Smooth muscle cell (in vitro differentiated cells): ENCODE measurements around the gene TCF7. TPM values are rescaled to one million over a fixed set of nuclear protein-coding genes. Genes with fewer than 3 reads are reported as not detected.

Experiments
- DNase-seq: peaks from one replicate; lab custom pipeline; 2025; ENCODE audit not compliant: unreplicated experiment; lab: John Stamatoyannopoulos, UW
- H2AFZ ChIP-seq: fragments of 200-600 bp; sonication (generic); 2 replicates; pipeline ENCODE4 v1.6.0; 2016; ENCODE audit warnings: antibody characterized with exemption, low read depth, mild to moderate bottlenecking
- H3F3A ChIP-seq: fragments of 200-600 bp; sonication (generic); 2 replicates; pipeline ENCODE4 v1.6.0; 2017; ENCODE audit warnings: antibody characterized with exemption, low read depth
- H3K27ac ChIP-seq: fragments of 200-600 bp; sonication (generic); 2 replicates; pipeline ENCODE4 v1.5.1; 2016; ENCODE audit warnings: low read depth, mild to moderate bottlenecking
- H3K27me3 ChIP-seq: fragments of 200-600 bp; sonication (generic); 2 replicates; pipeline ENCODE4 v1.6.1; 2016; ENCODE audit warnings: low read depth, mild to moderate bottlenecking
- H3K36me3 ChIP-seq: fragments of 200-600 bp; sonication (generic); 2 replicates; pipeline ENCODE4 v1.5.1; 2016; ENCODE audit warnings: low read depth
- H3K4me1 ChIP-seq: fragments of 200-600 bp; sonication (generic); 2 replicates; pipeline ENCODE4 v1.5.1; 2016; ENCODE audit warnings: low read depth
- H3K4me2 ChIP-seq: fragments of 200-600 bp; sonication (generic); 2 replicates; pipeline ENCODE4 v1.6.0; 2016; ENCODE audit warnings: mild to moderate bottlenecking
- H3K4me3 ChIP-seq: fragments of 200-600 bp; sonication (generic); 2 replicates; pipeline ENCODE4 v1.5.1; 2016; ENCODE audit warnings: mild to moderate bottlenecking
- H3K79me2 ChIP-seq: fragments of 200-600 bp; sonication (generic); 2 replicates; pipeline ENCODE4 v1.6.0; 2016; ENCODE audit warnings: low read depth, mild to moderate bottlenecking
- H3K9ac ChIP-seq: fragments of 200-600 bp; sonication (generic); 2 replicates; pipeline ENCODE4 v1.6.0; 2016; ENCODE audit warnings: low read depth
- H3K9me3 ChIP-seq: fragments of 200-600 bp; sonication (generic); replicated peaks from 2 replicates; pipeline ENCODE4 v1.5.1; 2016; ENCODE audit warnings: low read depth
- H4K20me1 ChIP-seq: fragments of 200-600 bp; sonication (generic); 2 replicates; pipeline ENCODE4 v1.6.0; 2016; ENCODE audit warnings: low read depth
- WGBS: methylation state at CpG from one replicate; pipeline ENCODE4 v1.1.7; 2016; ENCODE audit warnings: low lambda C conversion rate; 5-methylcytosine and 5-hydroxymethylcytosine counted together
- polyA plus RNA-seq: library from polyadenylated mRNA; unstranded; fragments of >200 nt; fragmentation: Nextera tagmentation; extraction: Ambion mirVana; gene quantifications from 2 replicates; pipeline ENCODE4 v1.2.1, GENCODE V29; 2016
- total RNA-seq: library from RNA; depleted of rRNA; stranded (reverse); fragments of >200 nt; gene quantifications from 2 replicates; pipeline ENCODE4 v1.2.3, GENCODE V29; 2014
- TF ChIP-seq, protein P1 (sequence below): fragments of 200-600 bp; sonication (generic); IDR thresholded peaks from 2 replicates; pipeline ENCODE4 v1.5.1; 2017; ENCODE audit warnings: borderline replicate concordance, mild to moderate bottlenecking, antibody characterized with exemption; ENCODE audit not compliant: insufficient read depth, poor library complexity, severe bottlenecking

The TCF7 gene
- total and polyA plus RNA-seq, 2 experiments from 2014 or later: 1.8 to 3.4 TPM

DNA sequence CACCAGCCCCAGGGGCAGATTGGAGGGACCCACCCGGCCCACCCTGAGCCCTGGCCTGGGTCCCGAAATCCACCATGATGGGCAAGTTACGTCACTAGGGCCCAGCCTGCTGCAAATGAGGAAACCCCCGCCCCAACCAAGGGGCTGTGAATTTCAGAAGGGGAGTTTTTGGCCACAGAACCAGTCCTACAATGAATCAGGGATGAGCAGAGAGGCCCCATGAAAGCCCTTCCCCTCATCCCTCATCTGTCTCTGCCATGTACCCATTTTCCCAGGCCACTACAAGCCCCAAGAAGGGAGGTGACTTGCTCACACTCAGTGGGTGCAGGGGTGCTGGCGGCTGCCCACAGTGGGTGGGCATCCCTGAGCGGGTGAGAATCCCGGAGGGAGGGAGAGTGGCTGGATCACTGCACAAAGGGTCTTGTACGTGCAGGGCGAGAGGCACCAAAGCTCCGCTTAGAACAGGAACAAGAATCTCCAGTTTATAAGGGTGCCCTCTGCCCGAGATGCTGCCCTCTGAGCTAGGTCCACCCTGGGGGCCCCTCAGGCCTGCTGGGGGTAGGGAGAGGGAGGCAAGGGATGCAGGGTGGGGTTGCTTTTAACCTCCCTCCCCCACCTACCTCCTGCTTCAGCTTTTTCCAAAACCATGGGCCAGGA, 10.4 kb upstream of the TCF7 start:
- WGBS: 96% methylated on average over 11 of the region's 11 CpGs
- TF ChIP-seq, protein P1, sequence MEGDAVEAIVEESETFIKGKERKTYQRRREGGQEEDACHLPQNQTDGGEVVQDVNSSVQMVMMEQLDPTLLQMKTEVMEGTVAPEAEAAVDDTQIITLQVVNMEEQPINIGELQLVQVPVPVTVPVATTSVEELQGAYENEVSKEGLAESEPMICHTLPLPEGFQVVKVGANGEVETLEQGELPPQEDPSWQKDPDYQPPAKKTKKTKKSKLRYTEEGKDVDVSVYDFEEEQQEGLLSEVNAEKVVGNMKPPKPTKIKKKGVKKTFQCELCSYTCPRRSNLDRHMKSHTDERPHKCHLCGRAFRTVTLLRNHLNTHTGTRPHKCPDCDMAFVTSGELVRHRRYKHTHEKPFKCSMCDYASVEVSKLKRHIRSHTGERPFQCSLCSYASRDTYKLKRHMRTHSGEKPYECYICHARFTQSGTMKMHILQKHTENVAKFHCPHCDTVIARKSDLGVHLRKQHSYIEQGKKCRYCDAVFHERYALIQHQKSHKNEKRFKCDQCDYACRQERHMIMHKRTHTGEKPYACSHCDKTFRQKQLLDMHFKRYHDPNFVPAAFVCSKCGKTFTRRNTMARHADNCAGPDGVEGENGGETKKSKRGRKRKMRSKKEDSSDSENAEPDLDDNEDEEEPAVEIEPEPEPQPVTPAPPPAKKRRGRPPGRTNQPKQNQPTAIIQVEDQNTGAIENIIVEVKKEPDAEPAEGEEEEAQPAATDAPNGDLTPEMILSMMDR: no peak
- H3K4me3 ChIP-seq: no peak overlapping the region

DNA sequence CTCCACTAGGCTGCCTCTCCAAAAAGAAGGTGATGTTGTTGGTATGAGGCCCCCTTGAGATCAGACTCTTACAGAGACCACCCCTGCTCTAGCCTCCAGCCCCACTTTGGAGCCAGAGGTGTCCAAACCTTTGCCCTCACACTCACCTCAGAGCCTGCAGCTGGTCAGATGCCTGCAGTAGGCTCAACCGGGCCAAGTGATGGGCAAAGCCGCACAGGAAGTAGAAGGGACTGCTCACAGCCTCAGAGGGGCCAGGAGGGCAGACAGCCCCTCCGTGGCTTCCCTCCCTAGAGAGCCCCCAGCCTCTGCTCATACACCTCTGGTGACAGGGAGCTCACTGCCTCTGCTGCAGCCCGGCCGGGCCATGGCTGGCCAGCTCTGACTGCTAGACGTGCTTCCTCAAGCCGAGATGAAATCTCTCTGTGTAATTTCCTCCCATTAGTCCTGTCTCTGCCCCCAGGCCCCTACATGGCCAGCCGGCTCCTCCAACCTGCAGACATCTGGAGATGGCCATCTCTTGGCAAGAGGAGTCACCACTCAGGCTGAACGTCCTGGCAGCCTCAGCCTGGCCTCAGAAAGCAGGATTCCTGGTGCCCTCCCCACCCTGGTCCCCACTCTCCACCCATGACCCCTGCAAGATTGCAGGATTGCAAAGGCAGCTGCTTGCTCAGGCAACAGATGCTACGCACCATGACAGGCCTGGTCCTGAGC, 7.3 kb upstream of the TCF7 start:
- Histone ChIP-seq H3K9me3 (no peaks in the 10 kb centered on the region), H3K4me3 (no peak overlapping the region), H3K36me3 (no peaks in the 10 kb centered on the region), H3K27me3 (no peaks in the 10 kb centered on the region), H4K20me1 (no peaks in the 10 kb centered on the region), H3F3A (no peaks in the 10 kb centered on the region), H3K27ac (no peak overlapping the region), H3K9ac (no peak overlapping the region), H2AFZ (no peak overlapping the region), H3K79me2 (no peaks in the 10 kb centered on the region), H3K4me1 (no peaks in the 10 kb centered on the region), H3K4me2 (no peak overlapping the region)
- TF ChIP-seq, protein P1: no peak
- DNase-seq: no peak
- WGBS: 66% methylated on average over 10 of the region's 10 CpGs

More for the DNA sequence above, 10.4 kb upstream of the TCF7 start:
- Histone ChIP-seq H3K27ac (no peak overlapping the region), H2AFZ (no peak overlapping the region), H3K36me3 (no peaks in the 10 kb centered on the region), H3K4me1 (no peaks in the 10 kb centered on the region), H3K4me2 (no peak overlapping the region), H3K79me2 (no peaks in the 10 kb centered on the region), H3K9me3 (no peaks in the 10 kb centered on the region), H3K9ac (no peak overlapping the region), H3F3A (no peaks in the 10 kb centered on the region), H4K20me1 (no peaks in the 10 kb centered on the region), H3K27me3 (no peaks in the 10 kb centered on the region)
- no peak for DNase-seq

DNA sequence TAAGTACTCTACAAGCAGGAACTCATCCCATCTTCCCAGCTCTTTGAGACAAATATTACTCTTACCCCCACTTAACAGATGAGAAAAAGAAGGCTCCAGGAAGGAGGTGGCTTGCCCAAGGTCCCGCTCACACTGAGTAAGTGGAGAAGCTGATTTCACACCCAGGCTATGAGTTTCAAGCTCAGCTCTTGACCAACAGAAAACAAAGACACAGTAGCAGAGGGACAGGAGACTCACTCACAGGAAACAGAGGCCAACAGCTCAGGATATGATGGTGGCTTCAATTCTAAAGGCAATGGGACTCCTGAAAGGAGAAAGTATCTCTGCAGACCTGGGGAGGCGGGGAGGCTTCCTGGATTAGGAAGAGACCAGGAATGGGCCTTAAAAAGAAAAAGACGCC, 6.7 kb upstream of the TCF7 start:
- Histone ChIP-seq H3K79me2 (no peaks in the 10 kb centered on the region), H4K20me1 (no peaks in the 10 kb centered on the region), H3K4me1 (no peaks in the 10 kb centered on the region), H3K9me3 (no peaks in the 10 kb centered on the region), H2AFZ (no peak overlapping the region), H3K4me2 (no peak overlapping the region), H3K4me3 (no peak overlapping the region), H3K36me3 (no peaks in the 10 kb centered on the region), H3K27me3 (no peaks in the 10 kb centered on the region), H3K27ac (no peak overlapping the region), H3F3A (no peaks in the 10 kb centered on the region), H3K9ac (no peak overlapping the region)
- TF ChIP-seq, protein P1: no peak
- no peak for DNase-seq
- WGBS: 98% methylated on average over 3 of the region's 3 CpGs
